ENCODE data around the gene PDLIM1. TPM values are rescaled to one million over a fixed set of nuclear protein-coding genes. Genes with fewer than 3 reads are reported as not detected.

Gene PDLIM1
- polyA plus RNA-seq, 1 donor (not counting 4 experiments of a cell fraction or from before 2014, with no cell fraction given) = 298 TPM

DNA sequence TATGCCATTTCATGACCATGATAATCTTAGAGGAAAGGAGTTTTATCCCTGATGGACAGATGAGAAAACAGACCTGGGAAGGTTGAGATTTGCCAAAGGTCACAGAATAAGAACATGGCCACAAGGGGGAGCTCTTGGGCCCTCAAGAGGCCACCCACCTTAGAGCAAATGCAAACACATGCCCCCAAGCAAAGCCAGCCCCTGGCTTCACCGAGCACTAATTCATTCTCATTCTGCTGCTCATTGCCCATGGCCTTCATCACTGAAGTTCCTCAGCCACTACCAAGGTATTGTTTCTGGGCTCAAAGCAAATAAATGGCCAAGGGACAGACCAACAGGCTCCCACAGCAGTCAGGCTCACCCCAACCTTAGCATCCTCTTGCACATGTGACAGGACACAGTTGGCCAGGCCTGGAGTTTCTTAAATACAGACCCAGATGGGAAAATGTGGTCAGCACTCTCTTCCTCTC, 44.2 kb downstream of the PDLIM1 start:
- Histone ChIP-seq H3K4me2 (ENCODE audit: control insufficient read depth, extremely low read depth, insufficient read depth, low read depth, low read length) (peak overlapping the region; percentile 45), H3K4me1 (ENCODE audit: control insufficient read depth, extremely low read depth, insufficient read depth, low read length) (peaks cover 27% of the 10 kb centered on the region), H3K4me3 (ENCODE audit: control insufficient read depth in 2 of 3, extremely low read depth in 1 of 3, insufficient read depth in 2 of 3, low read depth in 1 of 3, low read length in 3 of 3) (no peak overlapping the region), H3K27ac (ENCODE audit: control insufficient read depth, insufficient read depth, low read length) (peak overlapping the region; percentile 73), H4K20me1 (ENCODE audit: control insufficient read depth, extremely low read depth, insufficient read depth, low read length) (no peaks in the 10 kb centered on the region), H3K36me3 (ENCODE audit: control insufficient read depth in 2 of 2, extremely low read depth in 1 of 2, insufficient read depth in 2 of 2, low read length in 2 of 2) (peaks cover 36 to 44% of the 10 kb centered on the region in 2 experiments), H2AFZ (ENCODE audit: control insufficient read depth, low read length) (no peak overlapping the region), H3K9ac (ENCODE audit: control insufficient read depth, extremely low read depth, insufficient read depth, low read length) (peak overlapping the region; percentile 23), H3K79me2 (ENCODE audit: control insufficient read depth, insufficient read depth, low read length) (peaks cover 50% of the 10 kb centered on the region), H3K9me3 (ENCODE audit: control insufficient read depth, low read depth, low read length) (no peaks in the 10 kb centered on the region), H3K9me1 (ENCODE audit: control insufficient read depth, extremely low read depth, insufficient read depth, low read length) (no peaks in the 10 kb centered on the region), H3K27me3 (ENCODE audit: control insufficient read depth, extremely low read depth, insufficient read depth, low read length) (no peaks in the 10 kb centered on the region)
- dilution Hi-C loops (cut with MboI; ENCODE audit: extremely low pct_ligation_motif_present, low sequenced_read_pairs) = no loop called here
- FAIRE-seq (peak; percentile 87), DNase-seq (ENCODE audit: low read depth, low spot score) (no peak)
- TF ChIP-seq, protein P1, sequence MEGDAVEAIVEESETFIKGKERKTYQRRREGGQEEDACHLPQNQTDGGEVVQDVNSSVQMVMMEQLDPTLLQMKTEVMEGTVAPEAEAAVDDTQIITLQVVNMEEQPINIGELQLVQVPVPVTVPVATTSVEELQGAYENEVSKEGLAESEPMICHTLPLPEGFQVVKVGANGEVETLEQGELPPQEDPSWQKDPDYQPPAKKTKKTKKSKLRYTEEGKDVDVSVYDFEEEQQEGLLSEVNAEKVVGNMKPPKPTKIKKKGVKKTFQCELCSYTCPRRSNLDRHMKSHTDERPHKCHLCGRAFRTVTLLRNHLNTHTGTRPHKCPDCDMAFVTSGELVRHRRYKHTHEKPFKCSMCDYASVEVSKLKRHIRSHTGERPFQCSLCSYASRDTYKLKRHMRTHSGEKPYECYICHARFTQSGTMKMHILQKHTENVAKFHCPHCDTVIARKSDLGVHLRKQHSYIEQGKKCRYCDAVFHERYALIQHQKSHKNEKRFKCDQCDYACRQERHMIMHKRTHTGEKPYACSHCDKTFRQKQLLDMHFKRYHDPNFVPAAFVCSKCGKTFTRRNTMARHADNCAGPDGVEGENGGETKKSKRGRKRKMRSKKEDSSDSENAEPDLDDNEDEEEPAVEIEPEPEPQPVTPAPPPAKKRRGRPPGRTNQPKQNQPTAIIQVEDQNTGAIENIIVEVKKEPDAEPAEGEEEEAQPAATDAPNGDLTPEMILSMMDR (optimal IDR thresholded peaks at IDR 0.05 in 1 of 3, IDR thresholded peaks at IDR 0.05 in 1 of 3, conservative IDR thresholded peaks at IDR 0.05 in 1 of 3; ENCODE audit: extremely low read depth in 1 of 3, insufficient read depth in 2 of 3, low read length in 3 of 3) = peak; percentile 67 to 84 (median 73)
- TF ChIP-seq EZH2 (IDR thresholded peaks at IDR 0.05; ENCODE audit: low read length) = no peak

DNA sequence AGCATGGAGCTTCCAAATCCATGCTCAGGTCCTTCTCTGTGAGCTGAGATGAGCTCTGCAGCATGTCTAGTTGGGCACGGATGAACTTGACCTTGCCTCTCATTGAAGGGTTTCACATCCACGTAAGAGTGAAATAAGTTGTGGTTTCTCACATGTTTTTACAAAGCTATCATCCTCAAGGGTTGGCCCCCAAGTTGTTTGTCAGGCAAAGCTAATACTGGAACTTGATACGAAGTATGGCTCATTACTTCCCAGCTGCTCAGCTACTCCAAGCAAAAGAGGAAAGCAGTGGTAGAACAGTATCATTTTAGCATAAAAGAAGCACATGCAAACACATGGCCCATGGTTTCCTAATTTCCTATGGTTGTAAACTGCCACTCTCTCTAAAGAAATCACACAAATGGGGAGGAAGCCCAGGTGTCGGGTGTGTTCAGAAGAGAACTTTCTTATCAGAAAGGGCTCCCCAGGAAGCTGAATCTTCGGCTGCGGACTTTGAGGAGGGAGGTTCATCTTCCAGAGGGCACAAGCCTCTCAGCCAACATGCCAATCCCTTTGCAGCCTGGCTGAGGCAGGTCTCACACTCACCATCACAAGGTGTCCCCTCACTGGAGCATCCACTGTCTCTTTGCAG, 45.3 kb downstream of the PDLIM1 start:
- TF ChIP-seq, protein P1 (optimal IDR thresholded peaks at IDR 0.05 in 1 of 3, IDR thresholded peaks at IDR 0.05 in 1 of 3, conservative IDR thresholded peaks at IDR 0.05 in 1 of 3; ENCODE audit: extremely low read depth in 1 of 3, insufficient read depth in 2 of 3, low read length in 3 of 3) = no peak
- TF ChIP-seq EZH2 (IDR thresholded peaks at IDR 0.05; ENCODE audit: low read length) = no peak
- Histone ChIP-seq H3K27ac (ENCODE audit: control insufficient read depth, insufficient read depth, low read length) (no peak overlapping the region), H3K4me1 (ENCODE audit: control insufficient read depth, extremely low read depth, insufficient read depth, low read length) (peaks cover 27% of the 10 kb centered on the region), H3K27me3 (ENCODE audit: control insufficient read depth, extremely low read depth, insufficient read depth, low read length) (no peaks in the 10 kb centered on the region), H3K9me3 (ENCODE audit: control insufficient read depth, low read depth, low read length) (no peaks in the 10 kb centered on the region), H2AFZ (ENCODE audit: control insufficient read depth, low read length) (no peak overlapping the region), H3K79me2 (ENCODE audit: control insufficient read depth, insufficient read depth, low read length) (peaks cover 52% of the 10 kb centered on the region), H4K20me1 (ENCODE audit: control insufficient read depth, extremely low read depth, insufficient read depth, low read length) (no peaks in the 10 kb centered on the region), H3K36me3 (ENCODE audit: control insufficient read depth in 2 of 2, extremely low read depth in 1 of 2, insufficient read depth in 2 of 2, low read length in 2 of 2) (peaks cover 41 to 47% of the 10 kb centered on the region in 2 experiments), H3K9me1 (ENCODE audit: control insufficient read depth, extremely low read depth, insufficient read depth, low read length) (no peaks in the 10 kb centered on the region), H3K4me3 (ENCODE audit: control insufficient read depth in 2 of 3, extremely low read depth in 1 of 3, insufficient read depth in 2 of 3, low read depth in 1 of 3, low read length in 3 of 3) (no peak overlapping the region), H3K4me2 (ENCODE audit: control insufficient read depth, extremely low read depth, insufficient read depth, low read depth, low read length) (no peak overlapping the region), H3K9ac (ENCODE audit: control insufficient read depth, extremely low read depth, insufficient read depth, low read length) (no peak overlapping the region)
- dilution Hi-C loops (cut with MboI; ENCODE audit: extremely low pct_ligation_motif_present, low sequenced_read_pairs) = no loop called here
- DNase-seq (ENCODE audit: low read depth, low spot score) = no peak
- FAIRE-seq = no peak

Data from keratinocyte (primary cell).